Thyroid gland (tissue), 4 donors: Measurements from ENCODE around the gene ANAPC2.

Source experiments
- POLR2A ChIP-seq, 2 donors: fragments of 450-650 bp; IDR thresholded peaks; one replicate each; pipeline ENCODE4 v1.6.1; 2017; ENCODE audit warnings: antibody characterized with exemption in 2 of 2, mild to moderate bottlenecking in 2 of 2, moderate library complexity in 1 of 2
- TF ChIP-seq, protein P1 (sequence below), 6 experiments: fragments of 200-600 bp in 3 of 6; fragments of 450-650 bp in 3 of 6; sonication (generic) in 3 of 6; IDR thresholded peaks; one replicate each; pipeline ENCODE4 v1.5.1; 2016 to 2019; ENCODE audit warnings: antibody characterized with exemption in 6 of 6, mild to moderate bottlenecking in 2 of 6, inconsistent platforms in 1 of 6, moderate library complexity in 1 of 6

DNA sequence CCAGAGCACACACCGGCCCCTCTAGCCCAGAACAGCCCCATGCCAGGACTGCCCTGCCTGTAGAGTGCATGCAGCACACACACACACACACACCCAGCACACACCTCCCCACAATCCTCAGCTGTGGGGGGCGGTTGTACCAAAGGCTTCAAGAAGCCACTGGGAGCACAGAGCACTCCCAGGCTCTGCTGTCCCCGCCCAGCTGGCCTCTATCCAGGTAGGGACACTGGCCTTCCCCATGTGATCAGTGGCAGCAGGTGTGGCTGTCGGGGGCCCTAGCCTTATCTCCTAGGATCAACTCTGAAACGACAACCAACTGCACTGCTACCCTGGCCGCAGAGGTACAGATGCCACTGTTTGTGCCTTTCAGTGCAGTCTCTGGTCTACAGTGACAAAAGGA is 2.0 kb downstream of the ANAPC2 start:
- TF ChIP-seq, protein P1, sequence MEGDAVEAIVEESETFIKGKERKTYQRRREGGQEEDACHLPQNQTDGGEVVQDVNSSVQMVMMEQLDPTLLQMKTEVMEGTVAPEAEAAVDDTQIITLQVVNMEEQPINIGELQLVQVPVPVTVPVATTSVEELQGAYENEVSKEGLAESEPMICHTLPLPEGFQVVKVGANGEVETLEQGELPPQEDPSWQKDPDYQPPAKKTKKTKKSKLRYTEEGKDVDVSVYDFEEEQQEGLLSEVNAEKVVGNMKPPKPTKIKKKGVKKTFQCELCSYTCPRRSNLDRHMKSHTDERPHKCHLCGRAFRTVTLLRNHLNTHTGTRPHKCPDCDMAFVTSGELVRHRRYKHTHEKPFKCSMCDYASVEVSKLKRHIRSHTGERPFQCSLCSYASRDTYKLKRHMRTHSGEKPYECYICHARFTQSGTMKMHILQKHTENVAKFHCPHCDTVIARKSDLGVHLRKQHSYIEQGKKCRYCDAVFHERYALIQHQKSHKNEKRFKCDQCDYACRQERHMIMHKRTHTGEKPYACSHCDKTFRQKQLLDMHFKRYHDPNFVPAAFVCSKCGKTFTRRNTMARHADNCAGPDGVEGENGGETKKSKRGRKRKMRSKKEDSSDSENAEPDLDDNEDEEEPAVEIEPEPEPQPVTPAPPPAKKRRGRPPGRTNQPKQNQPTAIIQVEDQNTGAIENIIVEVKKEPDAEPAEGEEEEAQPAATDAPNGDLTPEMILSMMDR (IDR thresholded peaks at IDR 0.05), result no peak
- no peak for TF ChIP-seq POLR2A (IDR thresholded peaks at IDR 0.05)
